HepG2 (cell line): ENCODE data around the gene HYOU1. TPM values are rescaled to one million over a fixed set of nuclear protein-coding genes. Genes with fewer than 3 reads are reported as not detected.

Experiments
- AGO2 ChIP-seq: fragments of 200-400 bp; formaldehyde crosslinking; optimal IDR thresholded peaks from 2 replicates; pipeline ENCODE3; 2017; ENCODE audit warnings: mild to moderate bottlenecking, low read depth, low read length, moderate library complexity
- AKAP8 ChIP-seq: sonication (generic); formaldehyde crosslinking; IDR thresholded peaks from 2 replicates; pipeline ENCODE4 v1.5.1; 2020; ENCODE audit warnings: mild to moderate bottlenecking, missing genetic modification reagents
- ARHGAP35 ChIP-seq: sonication (generic); formaldehyde crosslinking; IDR thresholded peaks from 2 replicates; pipeline ENCODE4 v1.9.0; 2022; ENCODE audit warnings: mild to moderate bottlenecking, inconsistent platforms, moderate library complexity, missing genetic modification reagents, borderline replicate concordance
- DMAP1 ChIP-seq: IDR thresholded peaks from 2 replicates; pipeline ENCODE4 v1.6.1; 2016
- DNMT3B ChIP-seq: conservative IDR thresholded peaks from 2 replicates; pipeline ENCODE4 v1.6.1; 2016; ENCODE audit warnings: missing biosample characterization, control low read depth
- HHEX ChIP-seq: IDR thresholded peaks from 2 replicates; pipeline ENCODE4 v1.6.1; 2016; ENCODE audit warnings: control low read depth
- HMG20B ChIP-seq: conservative IDR thresholded peaks from 2 replicates; pipeline ENCODE4 v1.6.1; 2016; ENCODE audit warnings: missing genetic modification reagents, missing compliant biosample characterization
- KLF6 ChIP-seq: IDR thresholded peaks from 2 replicates; pipeline ENCODE4 v1.8.0; 2016; ENCODE audit warnings: missing biosample characterization, missing genetic modification reagents
- KMT2A ChIP-seq: sonication (generic); formaldehyde crosslinking; IDR thresholded peaks from 2 replicates; pipeline ENCODE4 v1.4.0; 2020; ENCODE audit warnings: missing genetic modification reagents
- MEIS2 ChIP-seq: sonication (generic); formaldehyde crosslinking; IDR thresholded peaks from 2 replicates; pipeline ENCODE4 v1.9.0; 2021; ENCODE audit warnings: mild to moderate bottlenecking, missing genetic modification reagents
- POLR2AphosphoS5 ChIP-seq: IDR thresholded peaks from 2 replicates; pipeline ENCODE4 v1.6.1; 2012; ENCODE audit warnings: low read depth, low read length
- RELA ChIP-seq: sonication (generic); formaldehyde crosslinking; IDR thresholded peaks from 2 replicates; pipeline ENCODE4 v1.4.0; 2020; ENCODE audit warnings: missing genetic modification reagents
- SP2 ChIP-seq: sonication (generic); formaldehyde crosslinking; IDR thresholded peaks from 2 replicates; pipeline ENCODE4 v1.5.1; 2020; ENCODE audit warnings: mild to moderate bottlenecking, missing genetic modification reagents
- SYNCRIP ChIP-seq: fragments of 200-400 bp; formaldehyde crosslinking; IDR thresholded peaks from 2 replicates; pipeline ENCODE4 v1.6.1; 2018; ENCODE audit warnings: mild to moderate bottlenecking, low read depth, low read length; ENCODE audit not compliant: insufficient read depth
- ZNF124 ChIP-seq: sonication (generic); formaldehyde crosslinking; IDR thresholded peaks from 2 replicates; pipeline ENCODE4 v1.4.0; 2020; ENCODE audit warnings: missing genetic modification reagents
- ZNF143 ChIP-seq: sonication (generic); formaldehyde crosslinking; IDR thresholded peaks from 2 replicates; pipeline ENCODE4 v1.4.0; 2020; ENCODE audit warnings: missing genetic modification reagents
- ZNF205 ChIP-seq: IDR thresholded peaks from 2 replicates; pipeline ENCODE4 v1.6.1; 2018; ENCODE audit warnings: missing biosample characterization, missing genetic modification reagents
- ZNF33B ChIP-seq: sonication (generic); formaldehyde crosslinking; IDR thresholded peaks from 2 replicates; pipeline ENCODE4 v1.5.1; 2020; ENCODE audit warnings: mild to moderate bottlenecking, missing genetic modification reagents
- ZNF383 ChIP-seq: sonication (generic); formaldehyde crosslinking; IDR thresholded peaks from 2 replicates; pipeline ENCODE4 v1.4.0; 2020; ENCODE audit warnings: missing genetic modification reagents, mild to moderate bottlenecking, borderline replicate concordance
- polyA plus RNA-seq, 8 experiments: library from polyadenylated mRNA; depleted of rRNA in 3 of 8; stranded (reverse) in 7 of 8; unstranded in 1 of 8; fragments of >200 nt; fragmentation: Illumina TruSeq in 4 of 8; extraction: Trizol in 4 of 8; gene quantifications; 2 replicates each; pipeline versions ENCODE4 v1.2.1 to v1.2.3, GENCODE V29; 2011 to 2016; ENCODE audit warnings: low read depth in 4 of 8, missing spikeins in 1 of 8, mixed read lengths in 1 of 8; ENCODE audit not compliant: insufficient read depth in 1 of 8
- total RNA-seq, 5 experiments: library from RNA; depleted of rRNA; stranded (reverse); fragments of >200 nt; fragmentation: Illumina TruSeq; extraction: Trizol; gene quantifications; 2 replicates each; pipeline ENCODE4 v1.2.3, GENCODE V29; 2016; ENCODE audit warnings: low read depth in 1 of 5
- TF ChIP-seq, protein P1 (sequence below): sonication (generic); formaldehyde crosslinking; IDR thresholded peaks from 2 replicates; pipeline ENCODE4 v1.4.0; 2020; ENCODE audit warnings: missing genetic modification reagents
- TF ChIP-seq, protein P2 (sequence below): fragments of 450-650 bp; IDR thresholded peaks from 2 replicates; pipeline ENCODE4 v1.6.1; 2016
- TF ChIP-seq, protein P3 (sequence below): sonication (generic); formaldehyde crosslinking; IDR thresholded peaks from 2 replicates; pipeline ENCODE4 v1.4.0; 2020; ENCODE audit warnings: missing genetic modification reagents

HYOU1 gene
- total and polyA plus RNA-seq, 2 of the 13 experiments (the other 11 are each of a cell fraction or from before 2014, with no cell fraction given) = 127 to 155 TPM

DNA sequence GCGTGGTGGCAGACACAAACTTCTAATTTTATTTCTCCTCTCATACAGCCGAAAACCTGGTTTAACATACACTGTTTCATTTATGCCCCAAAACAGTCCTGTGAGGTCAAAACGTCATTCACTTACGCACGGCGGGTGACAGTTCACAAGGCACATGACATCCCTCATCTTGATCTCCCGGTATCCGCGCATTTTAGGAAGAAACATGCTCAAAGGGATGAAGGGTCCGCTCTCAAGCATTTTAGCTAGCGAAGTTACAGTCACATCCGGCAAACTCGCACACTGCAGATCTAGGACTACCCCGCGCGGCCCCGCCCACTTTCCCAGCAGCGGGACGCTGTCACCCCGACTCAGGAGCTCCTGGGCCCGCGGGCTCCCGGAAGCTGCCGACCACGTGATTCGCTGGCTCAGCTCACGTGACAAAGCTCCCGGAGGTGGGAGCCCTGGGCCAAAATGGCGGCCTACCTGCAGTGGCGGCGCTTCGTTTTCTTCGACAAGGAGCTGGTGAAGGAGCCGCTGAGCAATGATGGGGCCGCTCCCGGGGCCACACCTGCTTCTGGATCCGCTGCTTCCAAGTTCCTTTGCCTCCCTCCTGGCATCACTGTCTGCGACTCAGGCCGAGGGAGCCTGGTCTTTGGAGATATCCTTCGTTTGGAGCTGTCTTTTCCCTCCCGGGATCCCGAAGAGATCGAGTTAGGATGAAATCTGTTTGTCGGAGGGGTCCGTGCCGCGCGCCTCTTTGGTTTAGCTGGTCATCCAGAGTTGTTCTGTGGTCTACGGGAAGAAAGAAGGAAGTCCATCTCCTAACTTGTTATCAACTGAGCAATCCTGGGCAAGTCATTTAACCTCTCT lies 10.6 kb upstream of the HYOU1 start, which contains the start of gene VPS11 (continued):
- no peak for TF ChIP-seq AKAP8
- TF ChIP-seq, protein P1, sequence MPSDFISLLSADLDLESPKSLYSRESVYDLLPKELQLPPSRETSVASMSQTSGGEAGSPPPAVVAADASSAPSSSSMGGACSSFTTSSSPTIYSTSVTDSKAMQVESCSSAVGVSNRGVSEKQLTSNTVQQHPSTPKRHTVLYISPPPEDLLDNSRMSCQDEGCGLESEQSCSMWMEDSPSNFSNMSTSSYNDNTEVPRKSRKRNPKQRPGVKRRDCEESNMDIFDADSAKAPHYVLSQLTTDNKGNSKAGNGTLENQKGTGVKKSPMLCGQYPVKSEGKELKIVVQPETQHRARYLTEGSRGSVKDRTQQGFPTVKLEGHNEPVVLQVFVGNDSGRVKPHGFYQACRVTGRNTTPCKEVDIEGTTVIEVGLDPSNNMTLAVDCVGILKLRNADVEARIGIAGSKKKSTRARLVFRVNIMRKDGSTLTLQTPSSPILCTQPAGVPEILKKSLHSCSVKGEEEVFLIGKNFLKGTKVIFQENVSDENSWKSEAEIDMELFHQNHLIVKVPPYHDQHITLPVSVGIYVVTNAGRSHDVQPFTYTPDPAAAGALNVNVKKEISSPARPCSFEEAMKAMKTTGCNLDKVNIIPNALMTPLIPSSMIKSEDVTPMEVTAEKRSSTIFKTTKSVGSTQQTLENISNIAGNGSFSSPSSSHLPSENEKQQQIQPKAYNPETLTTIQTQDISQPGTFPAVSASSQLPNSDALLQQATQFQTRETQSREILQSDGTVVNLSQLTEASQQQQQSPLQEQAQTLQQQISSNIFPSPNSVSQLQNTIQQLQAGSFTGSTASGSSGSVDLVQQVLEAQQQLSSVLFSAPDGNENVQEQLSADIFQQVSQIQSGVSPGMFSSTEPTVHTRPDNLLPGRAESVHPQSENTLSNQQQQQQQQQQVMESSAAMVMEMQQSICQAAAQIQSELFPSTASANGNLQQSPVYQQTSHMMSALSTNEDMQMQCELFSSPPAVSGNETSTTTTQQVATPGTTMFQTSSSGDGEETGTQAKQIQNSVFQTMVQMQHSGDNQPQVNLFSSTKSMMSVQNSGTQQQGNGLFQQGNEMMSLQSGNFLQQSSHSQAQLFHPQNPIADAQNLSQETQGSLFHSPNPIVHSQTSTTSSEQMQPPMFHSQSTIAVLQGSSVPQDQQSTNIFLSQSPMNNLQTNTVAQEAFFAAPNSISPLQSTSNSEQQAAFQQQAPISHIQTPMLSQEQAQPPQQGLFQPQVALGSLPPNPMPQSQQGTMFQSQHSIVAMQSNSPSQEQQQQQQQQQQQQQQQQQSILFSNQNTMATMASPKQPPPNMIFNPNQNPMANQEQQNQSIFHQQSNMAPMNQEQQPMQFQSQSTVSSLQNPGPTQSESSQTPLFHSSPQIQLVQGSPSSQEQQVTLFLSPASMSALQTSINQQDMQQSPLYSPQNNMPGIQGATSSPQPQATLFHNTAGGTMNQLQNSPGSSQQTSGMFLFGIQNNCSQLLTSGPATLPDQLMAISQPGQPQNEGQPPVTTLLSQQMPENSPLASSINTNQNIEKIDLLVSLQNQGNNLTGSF (CRISPR knock-in tag) = no peak
- 0 out of 2 replicates have a peak, but pooled peaks have one; percentile 40 for TF ChIP-seq DNMT3B (CRISPR knock-in tag)
- 0 out of 2 replicates have a peak, but pooled peaks have one; percentile 74 for TF ChIP-seq ZNF124
- peak; percentile 50; the same call in 1 of the 2 replicates for TF ChIP-seq ARHGAP35 (CRISPR knock-in tag)
- TF ChIP-seq ZNF33B = no peak
- peak; percentile 81 for TF ChIP-seq ZNF143
- TF ChIP-seq KLF6 (CRISPR knock-in tag) = peak; percentile 65; the same call in 1 of the 2 replicates
- TF ChIP-seq HMG20B (CRISPR knock-in tag) = no peak
- TF ChIP-seq, protein P2, sequence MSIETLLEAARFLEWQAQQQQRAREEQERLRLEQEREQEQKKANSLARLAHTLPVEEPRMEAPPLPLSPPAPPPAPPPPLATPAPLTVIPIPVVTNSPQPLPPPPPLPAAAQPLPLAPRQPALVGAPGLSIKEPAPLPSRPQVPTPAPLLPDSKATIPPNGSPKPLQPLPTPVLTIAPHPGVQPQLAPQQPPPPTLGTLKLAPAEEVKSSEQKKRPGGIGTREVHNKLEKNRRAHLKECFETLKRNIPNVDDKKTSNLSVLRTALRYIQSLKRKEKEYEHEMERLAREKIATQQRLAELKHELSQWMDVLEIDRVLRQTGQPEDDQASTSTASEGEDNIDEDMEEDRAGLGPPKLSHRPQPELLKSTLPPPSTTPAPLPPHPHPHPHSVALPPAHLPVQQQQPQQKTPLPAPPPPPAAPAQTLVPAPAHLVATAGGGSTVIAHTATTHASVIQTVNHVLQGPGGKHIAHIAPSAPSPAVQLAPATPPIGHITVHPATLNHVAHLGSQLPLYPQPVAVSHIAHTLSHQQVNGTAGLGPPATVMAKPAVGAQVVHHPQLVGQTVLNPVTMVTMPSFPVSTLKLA = peak; percentile 98
- 0 out of 2 replicates have a peak, but pooled peaks have one; percentile 40 for TF ChIP-seq MEIS2
- TF ChIP-seq AGO2 = peak; percentile 42
- TF ChIP-seq ZNF205 (CRISPR knock-in tag) = 0 out of 2 replicates have a peak, but pooled peaks have one; percentile 42
- TF ChIP-seq, protein P3, sequence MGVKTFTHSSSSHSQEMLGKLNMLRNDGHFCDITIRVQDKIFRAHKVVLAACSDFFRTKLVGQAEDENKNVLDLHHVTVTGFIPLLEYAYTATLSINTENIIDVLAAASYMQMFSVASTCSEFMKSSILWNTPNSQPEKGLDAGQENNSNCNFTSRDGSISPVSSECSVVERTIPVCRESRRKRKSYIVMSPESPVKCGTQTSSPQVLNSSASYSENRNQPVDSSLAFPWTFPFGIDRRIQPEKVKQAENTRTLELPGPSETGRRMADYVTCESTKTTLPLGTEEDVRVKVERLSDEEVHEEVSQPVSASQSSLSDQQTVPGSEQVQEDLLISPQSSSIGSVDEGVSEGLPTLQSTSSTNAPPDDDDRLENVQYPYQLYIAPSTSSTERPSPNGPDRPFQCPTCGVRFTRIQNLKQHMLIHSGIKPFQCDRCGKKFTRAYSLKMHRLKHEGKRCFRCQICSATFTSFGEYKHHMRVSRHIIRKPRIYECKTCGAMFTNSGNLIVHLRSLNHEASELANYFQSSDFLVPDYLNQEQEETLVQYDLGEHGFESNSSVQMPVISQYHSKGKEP (CRISPR knock-in tag) = peak; percentile 33; the same call in 1 of the 2 replicates
- peak; percentile 87 for TF ChIP-seq KMT2A
- TF ChIP-seq ZNF383 (CRISPR knock-in tag) = no peak
- TF ChIP-seq SYNCRIP = no peak
- peak; percentile 81; the same call in 1 of the 2 replicates for TF ChIP-seq DMAP1 (CRISPR knock-in tag)
- no peak for TF ChIP-seq HHEX
- peak; percentile 37; the same call in 1 of the 2 replicates for TF ChIP-seq RELA (CRISPR knock-in tag)
- TF ChIP-seq POLR2AphosphoS5 = peak; percentile 77
- peak; percentile 27; the same call in 1 of the 2 replicates for TF ChIP-seq SP2 (CRISPR knock-in tag)
